Activated T-helper 17 cell treated with anti-CD3 and anti-CD28 coated beads, Interleukin-2, amount 50 U/mL, for 72 hours (primary cell): ENCODE results near the gene EFCAB8. TPM values are rescaled to one million over a fixed set of nuclear protein-coding genes. Genes with fewer than 3 reads are reported as not detected.
"Not testable (repeated sequence)": the region's sequence is repeated elsewhere in the genome, so short reads cannot be mapped to it uniquely, and the experiment has no call there.

ENCODE experiments used
- ATAC-seq: fragments of 150-1000 bp; cut with Tn5 transposase; replicated peaks from 2 replicates; pipeline ENCODE4 v1.10.0; 2021; ENCODE audit warnings: mild to moderate bottlenecking, moderate library complexity
- H3K27ac Mint-ChIP-seq: one replicate; pipeline ENCODE4 v1.8.0; 2022; ENCODE audit warnings: mixed read lengths
- H3K27me3 Mint-ChIP-seq: one replicate; pipeline ENCODE4 v1.8.0; 2022; ENCODE audit warnings: mixed read lengths
- H3K36me3 Mint-ChIP-seq: one replicate; pipeline ENCODE4 v1.8.0; 2022; ENCODE audit warnings: low read depth, mild to moderate bottlenecking, mixed read lengths
- H3K4me1 Mint-ChIP-seq: one replicate; pipeline ENCODE4 v1.8.0; 2022; ENCODE audit warnings: mixed read lengths
- H3K4me3 Mint-ChIP-seq: one replicate; pipeline ENCODE4 v1.8.0; 2022; ENCODE audit warnings: mild to moderate bottlenecking, mixed read lengths
- H3K9me3 Mint-ChIP-seq: one replicate; pipeline ENCODE4 v1.8.0; 2022; ENCODE audit warnings: mixed read lengths
- total RNA-seq, 2 donors: library from RNA; stranded (reverse); gene quantifications; one replicate each; pipeline ENCODE4 v1.2.3, GENCODE V29; 2022

The EFCAB8 gene
- total RNA-seq, 2 donors from 2014 or later, result 0.19 to 0.45 TPM

DNA sequence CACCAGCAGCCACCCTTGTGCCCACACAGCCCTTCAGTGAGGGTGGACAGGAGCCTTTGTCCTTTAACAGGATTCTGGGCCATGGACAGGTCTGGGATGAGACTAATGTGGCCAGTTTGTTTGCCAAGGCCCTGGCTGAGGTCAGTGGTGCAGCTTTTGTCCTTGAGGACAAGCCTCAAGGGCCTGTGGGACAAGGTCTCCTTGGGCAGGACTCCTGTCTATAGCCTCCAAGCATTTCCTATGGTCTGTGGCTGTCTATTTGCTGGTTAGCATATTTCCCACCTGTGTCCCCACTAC, 101.4 kb downstream of the EFCAB8 start:
- Mint-ChIP-seq H3K9me3 (peaks cover 15% of the 10 kb centered on the region), H3K4me1 (peaks cover 14% of the 10 kb centered on the region), H3K4me3 (no peak overlapping the region), H3K36me3 (no peaks in the 10 kb centered on the region), H3K27ac (no peak overlapping the region), H3K27me3 (no peaks in the 10 kb centered on the region)
- no peak for ATAC-seq

GRCh38 chr20:32960849-32961731, 102.4 kb downstream of the EFCAB8 start:
- no peak for ATAC-seq
- Mint-ChIP-seq H3K9me3 (peaks cover 15% of the 10 kb centered on the region), H3K36me3 (no peaks in the 10 kb centered on the region), H3K27ac (no peak overlapping the region), H3K4me1 (peaks cover 17% of the 10 kb centered on the region), H3K4me3 (no peak overlapping the region), H3K27me3 (no peaks in the 10 kb centered on the region)

DNA sequence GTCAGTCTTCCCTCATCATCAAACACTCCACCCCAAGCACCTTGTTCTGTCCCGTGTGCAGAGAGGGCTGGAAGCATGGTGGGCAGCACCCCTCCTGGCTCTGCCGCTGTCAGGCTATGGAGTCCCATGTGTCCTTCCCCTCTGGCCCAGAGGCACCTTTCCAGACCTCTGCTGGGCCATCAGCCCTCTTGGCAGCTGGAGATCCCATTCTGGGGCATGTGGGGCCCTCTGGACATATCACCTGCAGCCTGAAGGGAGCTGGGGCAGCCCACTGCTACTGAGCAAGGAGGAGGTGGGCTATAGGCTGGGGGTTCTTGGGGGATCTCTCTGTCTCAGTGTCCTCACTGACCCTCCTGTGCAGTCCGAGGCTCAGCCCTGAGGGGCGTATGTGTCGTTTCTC, 103.3 kb downstream of the EFCAB8 start:
- H3K4me1 Mint-ChIP-seq, result peaks cover 23% of the 10 kb centered on the region
- ATAC-seq, result no peak
- H3K27ac Mint-ChIP-seq, result no peak overlapping the region
- H3K4me3 Mint-ChIP-seq, result no peak overlapping the region
- no peaks in the 10 kb centered on the region for H3K36me3 Mint-ChIP-seq
- peaks cover 10% of the 10 kb centered on the region for H3K9me3 Mint-ChIP-seq
- H3K27me3 Mint-ChIP-seq, result no peaks in the 10 kb centered on the region

DNA sequence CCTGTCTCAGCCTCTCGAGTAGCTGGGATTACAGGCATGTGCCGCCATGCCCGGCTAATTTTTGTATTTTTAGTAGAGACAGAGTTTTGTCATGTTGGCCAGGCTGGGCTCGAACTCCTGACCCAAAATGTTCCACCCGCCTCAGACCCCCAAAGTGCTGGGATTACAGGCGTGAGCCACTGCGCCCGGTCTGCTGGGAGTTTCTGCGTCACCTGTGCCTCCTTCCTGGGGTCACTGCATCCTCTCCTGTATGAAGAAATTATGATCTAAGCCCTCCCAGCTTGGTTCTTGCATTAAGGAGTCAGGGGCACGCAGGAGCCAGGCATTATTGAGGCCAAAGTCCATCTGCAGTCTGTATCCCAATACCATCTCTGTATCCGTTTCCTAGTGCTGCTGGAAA, 103.9 kb downstream of the EFCAB8 start:
- ATAC-seq, H3K9me3 Mint-ChIP-seq, H3K4me3 Mint-ChIP-seq, H3K27me3 Mint-ChIP-seq, H3K27ac Mint-ChIP-seq, H3K36me3 Mint-ChIP-seq: not testable (repeated sequence)
- H3K4me1 Mint-ChIP-seq, result peaks cover 28% of the 10 kb centered on the region

- H3K27me3 Mint-ChIP-seq, result no peaks in the 10 kb centered on the region
Measured at GRCh38 chr20:32963176-32963575, 104.5 kb downstream of the EFCAB8 start.

GRCh38 chr20:32964575-32964974, 105.9 kb downstream of the EFCAB8 start:
- Mint-ChIP-seq H3K4me3 (no peak overlapping the region), H3K27ac (no peak overlapping the region), H3K27me3 (no peaks in the 10 kb centered on the region), H3K36me3 (no peaks in the 10 kb centered on the region), H3K4me1 (peaks cover 36% of the 10 kb centered on the region), H3K9me3 (no peaks in the 10 kb centered on the region)
- ATAC-seq, result no peak

More at GRCh38 chr20:32963176-32963575, 104.5 kb downstream of the EFCAB8 start:
- Mint-ChIP-seq H3K4me1 (peaks cover 33% of the 10 kb centered on the region), H3K9me3 (peaks cover 2% of the 10 kb centered on the region), H3K4me3 (no peak overlapping the region), H3K27ac (peak overlapping the region; percentile 79), H3K36me3 (no peaks in the 10 kb centered on the region)
- no peak for ATAC-seq

GRCh38 chr20:32965115-32965514, 106.4 kb downstream of the EFCAB8 start:
- Mint-ChIP-seq H3K4me3 (no peak overlapping the region), H3K4me1 (peaks cover 42% of the 10 kb centered on the region), H3K27ac (no peak overlapping the region), H3K36me3 (no peaks in the 10 kb centered on the region), H3K9me3 (no peaks in the 10 kb centered on the region), H3K27me3 (no peaks in the 10 kb centered on the region)
- ATAC-seq, result no peak

GRCh38 chr20:32965581-32966373, 107.1 kb downstream of the EFCAB8 start:
- H3K4me1 Mint-ChIP-seq, result peaks cover 43% of the 10 kb centered on the region
- ATAC-seq, result no peak

GRCh38 chr20:32966382-32966781, 107.7 kb downstream of the EFCAB8 start:
- Mint-ChIP-seq H3K4me1 (peaks cover 43% of the 10 kb centered on the region), H3K9me3 (no peaks in the 10 kb centered on the region), H3K36me3 (no peaks in the 10 kb centered on the region), H3K27ac (no peak overlapping the region), H3K4me3 (no peak overlapping the region), H3K27me3 (no peaks in the 10 kb centered on the region)
- ATAC-seq, result no peak

More at GRCh38 chr20:32965581-32966373, 107.1 kb downstream of the EFCAB8 start:
- Mint-ChIP-seq H3K4me3 (no peak overlapping the region), H3K9me3 (no peaks in the 10 kb centered on the region), H3K27me3 (no peaks in the 10 kb centered on the region), H3K36me3 (no peaks in the 10 kb centered on the region), H3K27ac (no peak overlapping the region)

DNA sequence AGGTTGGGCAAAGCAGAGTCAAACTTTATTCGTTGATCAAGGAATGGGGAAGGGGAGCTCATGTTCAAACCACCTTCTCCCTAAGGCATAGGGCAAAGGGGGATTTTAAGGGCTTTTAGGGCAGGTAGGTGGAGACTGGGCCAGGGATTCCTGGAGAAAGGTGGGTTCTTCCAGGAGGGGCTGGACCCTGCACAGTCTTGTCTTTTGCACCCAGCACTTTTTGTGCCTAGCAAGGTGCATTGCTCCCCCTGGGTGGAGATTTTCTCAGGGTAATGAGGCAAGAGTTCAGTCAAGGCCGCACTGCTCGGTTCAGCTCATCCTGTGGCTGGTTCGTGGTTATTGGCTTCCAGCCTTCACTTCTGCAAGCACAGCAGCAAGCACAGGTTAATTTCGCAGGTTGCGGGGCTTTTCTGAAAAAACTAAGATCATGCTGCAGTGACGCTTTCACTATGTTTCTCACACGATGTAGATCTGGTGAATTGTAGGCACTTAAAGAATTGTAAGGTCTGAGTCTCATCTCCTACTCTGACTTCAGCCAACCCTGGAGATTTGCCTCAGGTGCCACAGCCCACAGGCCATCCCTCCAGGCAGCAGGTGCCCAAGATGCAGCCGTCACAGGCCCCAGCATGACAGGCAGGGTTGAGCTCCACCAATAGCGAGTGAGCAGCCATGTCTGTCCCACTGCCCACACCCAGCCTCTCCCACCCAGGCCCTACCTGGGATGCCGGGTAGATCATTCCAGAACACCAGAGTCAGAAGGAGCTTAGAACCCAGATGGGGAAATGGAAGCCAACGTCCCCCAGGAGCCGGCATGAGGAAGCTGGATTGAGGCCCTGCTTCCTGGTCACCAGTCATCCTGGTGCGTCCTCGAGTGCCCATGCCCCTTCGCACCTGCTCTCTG, 108.4 kb downstream of the EFCAB8 start:
- Mint-ChIP-seq H3K36me3 (no peaks in the 10 kb centered on the region), H3K4me3 (no peak overlapping the region), H3K27ac (no peak overlapping the region), H3K4me1 (peaks cover 43% of the 10 kb centered on the region), H3K9me3 (no peaks in the 10 kb centered on the region), H3K27me3 (no peaks in the 10 kb centered on the region)
- ATAC-seq, result peak; percentile 43

DNA sequence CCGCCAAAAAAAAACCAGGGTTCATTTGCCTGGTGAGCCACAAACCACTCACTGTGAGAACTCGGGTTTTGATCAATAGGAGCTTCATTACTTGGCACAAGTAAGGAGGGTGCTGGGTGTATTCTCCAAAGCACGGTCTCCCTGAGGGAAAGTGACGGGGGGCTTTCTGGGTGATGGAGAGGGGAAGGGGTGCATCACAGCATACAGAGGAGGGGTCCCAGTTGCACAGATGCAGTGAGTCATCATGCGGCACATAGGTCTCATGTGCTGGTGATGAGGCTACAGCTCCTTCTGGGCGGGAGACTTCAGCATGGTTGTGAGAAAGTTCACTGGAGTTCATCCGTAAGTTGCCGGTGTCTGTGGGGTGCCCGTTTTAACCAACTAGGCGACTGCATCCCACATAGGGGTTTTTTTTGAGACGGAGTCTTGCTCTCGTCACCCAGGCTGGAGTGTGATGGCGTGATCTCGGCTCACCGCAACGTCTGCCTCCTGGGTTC, 109.3 kb downstream of the EFCAB8 start:
- Mint-ChIP-seq H3K4me1 (peaks cover 43% of the 10 kb centered on the region), H3K9me3 (no peaks in the 10 kb centered on the region), H3K36me3 (no peaks in the 10 kb centered on the region), H3K27me3 (no peaks in the 10 kb centered on the region), H3K4me3 (no peak overlapping the region), H3K27ac (no peak overlapping the region)
- ATAC-seq, result peak; percentile 36

- Mint-ChIP-seq H3K27me3 (no peaks in the 10 kb centered on the region), H3K4me3 (no peak overlapping the region), H3K27ac (no peak overlapping the region), H3K9me3 (no peaks in the 10 kb centered on the region), H3K36me3 (no peaks in the 10 kb centered on the region), H3K4me1 (peaks cover 41% of the 10 kb centered on the region)
- peak; percentile 42 for ATAC-seq
Measured at GRCh38 chr20:32968478-32969241, 109.9 kb downstream of the EFCAB8 start.

GRCh38 chr20:32969356-32970114, 110.8 kb downstream of the EFCAB8 start:
- Mint-ChIP-seq H3K4me3 (no peak overlapping the region), H3K4me1 (peaks cover 37% of the 10 kb centered on the region), H3K27me3 (no peaks in the 10 kb centered on the region), H3K9me3 (no peaks in the 10 kb centered on the region), H3K36me3 (no peaks in the 10 kb centered on the region), H3K27ac (no peak overlapping the region)
- no peak for ATAC-seq
